COLO668 (cell line): ENCODE measurements around the gene CALN1.
A peak's percentile ranks its signal among the peaks of the same experiment; 100 is the strongest.
"Not testable (repeated sequence)": the region's sequence is repeated elsewhere in the genome, so short reads cannot be mapped to it uniquely, and the experiment has no call there.

Source experiments
- DNase-seq: peaks from one replicate; lab custom pipeline; 2025; ENCODE audit not compliant: unreplicated experiment; lab: John Stamatoyannopoulos, UW

CALN1 gene

DNA sequence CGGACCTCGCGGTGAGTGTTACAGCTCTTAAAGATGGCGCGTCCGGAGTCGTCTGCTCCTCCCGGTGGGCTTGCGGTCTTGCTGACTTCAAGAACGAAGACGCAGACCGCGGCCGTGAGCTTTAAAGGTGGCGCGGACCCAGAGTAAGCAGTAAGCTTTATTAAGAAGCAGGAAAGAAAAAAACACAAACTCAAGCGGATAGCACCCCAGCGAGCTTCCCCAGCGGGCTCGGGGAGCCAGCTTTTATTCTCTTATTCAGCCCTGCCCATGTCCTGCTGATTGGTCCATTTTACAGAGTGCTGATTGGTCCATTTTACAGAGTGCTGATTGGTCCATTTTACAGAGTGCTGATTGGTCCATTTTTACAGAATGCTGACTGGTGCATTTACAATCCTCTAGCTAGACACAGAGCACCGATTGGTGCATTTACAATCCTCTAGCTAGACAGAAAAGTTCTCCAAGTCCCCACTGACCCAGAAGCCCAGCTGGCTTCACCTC lies at the start of gene CALN1:
Gene CALN1, minus strand, starts transcription at position 218 of the 498 bp plus-strand sequence.
- not testable (repeated sequence) for DNase-seq

GRCh38 chr7:72453471-72453870 lies 41.3 kb upstream of the CALN1 start:
- DNase-seq = no peak

GRCh38 chr7:72447465-72448204 lies 35.5 kb upstream of the CALN1 start:
- no peak for DNase-seq

DNA sequence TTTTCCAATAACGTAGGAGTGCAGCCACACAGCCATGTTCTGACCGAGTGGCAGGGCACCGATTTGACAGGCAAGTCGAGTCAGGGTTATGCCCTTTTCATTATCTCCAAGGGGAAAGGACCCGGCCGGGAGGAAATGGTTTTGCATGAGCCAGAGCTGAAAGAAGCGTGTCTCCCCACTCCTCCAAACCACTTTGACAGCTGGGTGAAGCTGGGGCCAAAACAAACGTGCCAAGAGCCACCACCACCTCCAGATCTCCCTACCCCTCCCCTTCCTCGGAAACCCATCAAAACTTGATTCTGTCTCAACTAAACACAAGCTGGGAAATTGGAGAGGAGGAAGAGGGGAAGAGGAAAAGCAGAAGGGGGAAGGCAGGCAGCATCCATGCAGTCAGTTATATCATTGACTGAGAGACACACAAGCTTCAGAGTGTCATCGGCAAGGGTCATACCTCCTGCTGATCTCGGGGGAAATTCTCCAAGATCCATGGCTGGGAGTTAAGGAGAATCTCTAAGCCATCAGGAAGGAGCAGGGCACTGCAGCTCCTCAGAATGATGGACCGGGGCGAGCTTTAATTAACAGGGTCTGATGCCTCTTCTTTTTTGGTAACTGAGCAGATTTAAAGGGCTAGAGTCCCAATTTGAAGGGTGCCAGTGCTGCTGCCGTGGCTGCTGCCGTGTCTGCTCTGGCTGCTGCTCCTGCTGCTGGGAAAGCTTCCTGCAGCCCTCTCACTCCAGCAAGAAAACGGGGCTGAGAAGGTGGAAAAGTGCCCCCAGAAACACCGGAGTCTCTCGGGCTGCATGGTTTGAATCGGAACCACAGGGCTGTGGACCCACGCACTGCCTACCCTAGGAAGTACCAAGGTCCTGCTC lies 34.7 kb upstream of the CALN1 start:
- no peak for DNase-seq

GRCh38 chr7:72446131-72446530 lies 34.0 kb upstream of the CALN1 start:
- DNase-seq = no peak

GRCh38 chr7:72445580-72445979 lies 33.4 kb upstream of the CALN1 start:
- no peak for DNase-seq

- no peak for DNase-seq
Observed at GRCh38 chr7:72445075-72445474, 32.9 kb upstream of the CALN1 start.

DNA sequence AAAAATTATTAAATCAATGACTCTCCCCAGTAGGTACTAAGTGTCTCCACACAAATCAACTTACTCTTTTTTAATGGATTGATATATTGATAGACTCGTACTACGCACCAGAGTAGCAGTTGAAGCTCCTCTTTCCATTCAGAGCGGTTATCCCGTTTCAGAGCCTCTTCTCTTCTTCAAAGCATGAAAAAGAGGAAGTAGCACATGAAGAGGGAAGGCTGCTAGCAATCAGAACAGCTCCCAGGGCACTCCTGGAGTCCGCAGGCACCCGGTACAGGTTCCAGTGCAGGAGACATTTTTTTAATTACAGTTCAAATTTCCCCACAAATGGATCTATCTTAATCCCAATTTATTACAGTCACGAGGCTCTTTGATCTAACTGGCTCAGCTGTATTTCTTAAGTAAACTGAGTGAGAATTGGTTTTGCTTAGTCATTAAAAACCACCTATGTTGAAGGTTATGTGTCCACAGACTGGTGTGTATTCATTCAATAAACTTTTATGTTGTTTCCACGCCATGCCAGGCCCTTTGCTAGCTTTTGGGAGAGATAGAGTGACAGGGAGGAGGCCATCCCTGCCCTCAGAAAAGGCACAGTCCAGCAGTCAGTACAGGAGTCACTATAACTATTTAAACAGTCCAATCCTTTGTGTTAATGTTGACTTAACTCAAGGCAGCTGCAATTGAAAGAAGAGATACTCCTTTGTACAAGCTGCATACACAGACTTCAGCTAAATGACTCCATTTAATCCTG lies 32.1 kb upstream of the CALN1 start:
- DNase-seq = peak; percentile 24

- no peak for DNase-seq
Observed at GRCh38 chr7:72441791-72442190, 29.7 kb upstream of the CALN1 start.

DNA sequence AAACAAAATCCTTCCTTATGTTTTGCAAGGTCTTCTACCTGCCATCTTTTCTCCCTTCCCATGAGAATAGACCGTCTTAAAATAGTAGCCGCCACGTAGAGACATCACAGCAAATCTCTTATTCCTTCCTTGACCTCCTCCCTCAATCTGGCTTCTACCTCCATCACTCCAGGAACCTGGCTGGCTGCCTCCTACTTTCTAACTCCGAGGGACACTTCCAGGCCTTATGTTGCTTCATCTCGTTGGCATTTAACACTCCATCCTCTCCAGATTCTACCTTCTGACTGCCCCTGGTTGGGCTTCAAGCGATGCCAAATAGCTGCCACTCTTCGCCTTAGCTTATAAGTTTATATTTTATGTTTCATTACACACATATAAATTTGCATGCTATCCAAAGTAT lies 26.4 kb upstream of the CALN1 start:
- DNase-seq = no peak

GRCh38 chr7:72437610-72438009 lies 25.5 kb upstream of the CALN1 start:
- DNase-seq = no peak

DNA sequence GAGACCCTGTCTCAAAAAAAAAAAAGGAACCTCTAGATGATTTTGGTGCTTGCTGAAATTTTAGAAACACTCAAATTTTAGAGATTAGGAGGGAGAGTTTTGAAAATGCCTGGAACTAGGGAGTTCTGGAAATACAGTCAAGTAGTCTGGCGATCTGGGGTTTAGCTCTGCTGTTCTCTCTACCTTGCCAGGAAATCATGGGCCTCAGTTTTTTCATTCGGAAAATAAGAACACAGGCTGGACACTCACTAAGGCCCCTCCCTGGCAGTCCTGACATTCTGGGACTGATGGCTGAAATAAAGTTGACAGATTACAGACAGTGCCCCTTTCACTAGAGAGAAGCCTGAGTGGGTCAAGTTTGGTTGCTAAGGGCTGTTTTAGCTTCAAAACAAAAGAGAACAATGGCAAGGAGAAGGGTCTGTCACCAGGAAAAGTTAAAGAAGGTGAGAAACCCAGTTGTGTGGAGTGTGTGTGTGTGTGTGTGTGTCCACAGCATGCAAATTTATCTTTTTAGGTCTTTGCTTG lies 25.0 kb upstream of the CALN1 start:
- DNase-seq = no peak

DNA sequence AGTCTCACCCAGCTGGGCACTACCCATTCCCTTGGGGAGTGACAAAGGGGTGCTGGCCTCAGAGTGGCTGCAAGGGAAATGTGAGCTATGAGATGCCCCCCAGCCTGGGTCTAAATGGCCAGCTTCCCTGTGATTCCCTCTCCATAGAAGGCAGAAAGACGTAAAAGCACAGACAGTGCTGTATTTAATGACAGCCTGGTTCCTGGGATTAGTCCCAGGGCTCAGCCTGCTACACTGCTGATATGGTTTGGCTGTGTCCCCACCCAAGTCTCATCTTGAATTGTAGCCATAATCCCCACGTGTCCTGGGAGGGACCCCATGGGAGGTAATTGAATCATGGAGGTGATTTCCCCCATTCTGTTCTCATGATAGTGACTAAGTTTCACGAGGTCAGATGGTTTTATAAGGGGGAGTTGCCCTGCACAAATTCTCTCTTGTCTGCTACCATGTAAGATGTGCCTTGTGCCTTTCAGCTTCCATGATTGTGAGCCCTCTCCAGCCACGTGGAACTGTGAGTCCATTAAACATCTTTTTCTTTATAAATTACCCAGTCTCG lies 23.9 kb upstream of the CALN1 start:
- no peak for DNase-seq

DNA sequence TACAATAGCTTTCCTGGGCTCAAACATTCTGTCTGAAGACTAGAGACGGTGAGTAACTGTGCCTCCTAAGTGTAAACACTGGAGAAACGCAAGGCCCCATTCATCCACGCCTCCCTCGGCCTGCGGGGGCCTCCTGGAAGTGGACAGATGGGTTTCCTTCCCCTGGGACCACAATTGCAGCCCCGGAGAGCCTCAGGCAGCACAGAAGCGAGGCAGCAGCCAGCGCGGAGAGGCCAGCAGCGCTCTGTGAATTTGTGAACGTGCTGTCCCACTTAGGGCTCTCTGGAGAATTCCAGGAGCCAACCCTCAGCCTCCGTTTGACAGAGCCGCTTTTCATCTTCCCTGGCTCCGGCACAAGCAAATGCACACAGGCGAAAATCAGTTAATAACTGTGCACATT lies 23.2 kb upstream of the CALN1 start:
- DNase-seq = no peak

- DNase-seq = no peak
Observed at GRCh38 chr7:72430531-72430930, 18.4 kb upstream of the CALN1 start.

GRCh38 chr7:72429316-72429715 lies 17.2 kb upstream of the CALN1 start:
- no peak for DNase-seq

DNA sequence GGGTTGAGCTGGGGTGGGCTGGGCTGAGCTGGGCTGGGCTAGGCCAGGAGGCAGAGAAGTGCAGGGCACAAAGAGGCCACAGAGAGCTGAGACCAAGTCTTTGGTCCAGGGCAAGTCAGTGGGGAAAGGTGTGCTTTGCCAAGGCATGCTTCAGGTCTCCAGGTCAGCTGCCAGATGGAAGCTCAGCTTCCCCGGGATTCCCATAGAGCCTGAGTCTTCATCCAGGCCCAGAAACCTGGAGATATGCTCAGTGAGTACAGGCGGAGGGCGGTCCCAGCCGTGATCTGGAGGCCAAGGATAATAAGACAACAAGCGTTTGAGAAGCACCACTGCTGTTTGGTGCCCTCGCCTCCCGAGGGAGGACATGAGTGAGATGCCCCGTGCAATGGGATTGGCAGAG lies 4.7 kb upstream of the CALN1 start:
- DNase-seq = no peak

DNA sequence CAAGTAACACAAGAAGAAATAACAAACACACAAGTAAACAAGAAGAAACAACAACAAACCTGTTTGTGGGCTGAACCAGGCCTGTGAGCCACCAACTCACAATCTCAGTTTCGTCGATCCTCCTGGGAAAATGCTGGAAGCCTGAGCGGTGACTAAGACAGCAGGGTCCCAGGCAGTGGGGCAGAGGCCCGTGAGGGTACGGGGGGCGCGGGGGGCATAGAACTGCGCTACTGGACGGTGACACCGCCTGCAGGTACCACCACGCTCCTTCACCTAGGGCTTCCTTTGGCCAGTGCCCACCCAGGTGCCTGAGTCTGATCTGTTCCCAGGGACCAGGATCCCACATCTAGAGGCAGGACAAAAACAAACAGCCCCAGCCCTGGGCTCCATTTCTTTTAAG lies 3.4 kb upstream of the CALN1 start:
- no peak for DNase-seq

GRCh38 chr7:72413886-72414285 lies 1.7 kb upstream of the CALN1 start:
- no peak for DNase-seq

DNA sequence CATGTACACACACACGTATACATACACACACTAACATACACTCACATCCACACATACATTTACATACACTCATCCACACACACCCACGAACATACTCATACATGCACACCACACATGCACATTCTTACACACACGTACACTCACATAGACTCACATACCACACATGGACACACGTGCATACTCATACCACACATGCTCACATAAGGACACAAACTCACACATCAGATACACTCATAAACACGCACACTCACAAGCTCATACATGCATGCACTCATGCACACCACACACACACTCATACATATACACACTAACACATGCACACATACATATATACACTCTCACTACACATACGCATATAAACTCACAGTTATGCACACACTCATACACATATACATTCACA lies 1.2 kb upstream of the CALN1 start:
- no peak for DNase-seq

DNA sequence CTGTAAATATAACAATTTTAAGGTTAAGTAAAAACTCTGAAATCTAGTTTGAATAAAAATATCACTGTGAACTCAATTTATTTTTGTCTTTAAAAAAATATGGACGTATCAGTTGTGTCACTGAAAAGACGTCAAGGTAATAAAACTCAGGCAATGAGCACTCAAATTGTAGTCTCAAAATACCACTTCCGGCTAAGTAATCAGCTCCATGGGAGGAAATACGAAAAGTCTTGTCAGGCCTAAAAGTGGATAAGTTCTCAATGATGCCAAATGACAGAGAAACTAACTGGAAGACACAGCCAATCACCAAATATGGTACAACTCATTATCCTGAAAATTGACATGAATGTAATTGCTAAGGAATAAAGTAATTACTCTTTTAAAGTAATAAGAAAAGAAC lies 719 bp downstream of the CALN1 start:
- DNase-seq = no peak
